PC-3 (cell line): ENCODE data around the gene KHNYN. TPM values are rescaled to one million over a fixed set of nuclear protein-coding genes. Genes with fewer than 3 reads are reported as not detected.

Experiments used
- ATAC-seq: fragments of 200-7000 bp; cut with Tn5 transposase; 2 replicates; pipeline ENCODE4 v1.9.1; 2020; ENCODE audit warnings: mild to moderate bottlenecking, moderate library complexity
- BruUV-seq: library from RNA; stranded (reverse); fragments of 400-500 nt; replicated peaks from 2 replicates; lab custom pipeline; 2021; lab: Mats Ljungman, UMichigan
- CTCF ChIA-PET: fragments of 300-600 bp; sonication (Branson Sonifier 250); formaldehyde crosslinking; loops from one replicate; lab custom pipeline; 2022; ENCODE audit warnings: antibody characterized with exemption; lab: Charles Lee
- POLR2A ChIA-PET: fragments of 300-600 bp; sonication (Branson Sonifier 250); formaldehyde crosslinking; loops from one replicate; lab custom pipeline; 2022; ENCODE audit warnings: antibody characterized with exemption; ENCODE audit not compliant: unreplicated experiment; lab: Charles Lee
- DNase-seq: peaks from one replicate; pipeline ENCODE4 v3.0.0-alpha.2; 2015
- H2AFZ ChIP-seq: fragments of 300-600 bp; sonication (generic); 2 replicates; pipeline ENCODE4 v1.6.0; 2016; ENCODE audit warnings: antibody characterized with exemption, low read length
- H3F3A ChIP-seq: fragments of 300-600 bp; sonication (generic); one replicate; pipeline ENCODE4 v1.6.0; 2017; ENCODE audit warnings: antibody characterized with exemption, low read length, control low read depth, mild to moderate bottlenecking; ENCODE audit not compliant: unreplicated experiment
- H3K27ac ChIP-seq: fragments of 300-600 bp; sonication (generic); 2 replicates; pipeline ENCODE4 v1.5.1; 2016; ENCODE audit warnings: mild to moderate bottlenecking, low read length
- H3K27me3 ChIP-seq: fragments of 300-600 bp; sonication (generic); 2 replicates; pipeline ENCODE4 v1.6.1; 2016; ENCODE audit warnings: low read length, mixed read lengths
- H3K36me3 ChIP-seq: fragments of 300-600 bp; sonication (generic); 2 replicates; pipeline ENCODE4 v1.6.1; 2016; ENCODE audit warnings: low read depth, mixed run types, low read length, mixed read lengths
- H3K4me1 ChIP-seq: fragments of 300-600 bp; sonication (generic); 2 replicates; pipeline ENCODE4 v1.5.1; 2016; ENCODE audit warnings: low read length; ENCODE audit not compliant: insufficient read depth
- H3K4me2 ChIP-seq: fragments of 300-600 bp; sonication (generic); 2 replicates; pipeline ENCODE4 v1.6.0; 2016; ENCODE audit warnings: low read length
- H3K4me3 ChIP-seq: fragments of 300-600 bp; sonication (generic); 2 replicates; pipeline ENCODE4 v1.5.1; 2016; ENCODE audit warnings: mild to moderate bottlenecking, low read length, mixed read lengths
- H3K79me2 ChIP-seq: fragments of 300-600 bp; sonication (generic); 2 replicates; pipeline ENCODE4 v1.6.1; 2017; ENCODE audit warnings: low read length, mixed read lengths
- H3K9ac ChIP-seq: fragments of 300-600 bp; sonication (generic); 2 replicates; pipeline ENCODE4 v1.6.0; 2016; ENCODE audit warnings: mild to moderate bottlenecking, low read length
- H3K9me2 ChIP-seq: fragments of 300-600 bp; sonication (generic); replicated peaks from 2 replicates; pipeline ENCODE4 v1.6.1; 2016; ENCODE audit warnings: mixed run types, low read length, mixed read lengths
- H3K9me3 ChIP-seq: fragments of 300-600 bp; sonication (generic); 2 replicates; pipeline ENCODE4 v1.6.1; 2016; ENCODE audit warnings: low read length, mixed read lengths
- H4K20me1 ChIP-seq: fragments of 300-600 bp; sonication (generic); 2 replicates; pipeline ENCODE4 v1.6.1; 2016; ENCODE audit warnings: low read length, mixed read lengths
- EZH2 ChIP-seq: fragments of 300-600 bp; sonication (generic); IDR thresholded peaks from one replicate; pipeline ENCODE4 v1.6.1; 2017; ENCODE audit warnings: antibody characterized with exemption, mild to moderate bottlenecking, low read length; ENCODE audit not compliant: unreplicated experiment
- EZH2phosphoT487 ChIP-seq: fragments of 300-600 bp; sonication (generic); IDR thresholded peaks from 2 replicates; pipeline ENCODE4 v1.6.1; 2018; ENCODE audit warnings: mild to moderate bottlenecking, antibody characterized with exemption, low read length, borderline replicate concordance
- intact Hi-C: fragments of 100-400 bp; cut with micrococcal nuclease; formaldehyde crosslinking; loops from 2 replicates; pipeline ENCODE4 v1.9.0; 2023
- total RNA-seq: library from RNA; depleted of rRNA; stranded (reverse); fragments of >200 nt; gene quantifications from 2 replicates; pipeline ENCODE4 v1.2.3, GENCODE V29; 2014
- TF ChIP-seq, protein P1 (sequence below): fragments of 300-600 bp; sonication (generic); conservative IDR thresholded peaks from 2 replicates; pipeline ENCODE4 v1.5.1; 2017; ENCODE audit warnings: antibody characterized with exemption, low read depth, mild to moderate bottlenecking, low read length

KHNYN gene
- total RNA-seq, 1 experiment from 2014 or later: 51.6 TPM

GRCh38 chr14:24438223-24439097 lies 8.7 kb downstream of the KHNYN start:
- no peak for DNase-seq
- ATAC-seq: no peak
- CTCF ChIA-PET: no interaction called here
- Histone ChIP-seq H3K4me2 (no peak overlapping the region), H3K9me3 (no peaks in the 10 kb centered on the region), H3K4me3 (no peak overlapping the region), H3K4me1 (peaks cover 20% of the 10 kb centered on the region), H3K36me3 (peaks cover 25% of the 10 kb centered on the region), H2AFZ (no peak overlapping the region), H3K9me2 (no peaks in the 10 kb centered on the region), H4K20me1 (no peaks in the 10 kb centered on the region), H3K9ac (no peak overlapping the region), H3K79me2 (peaks cover 26% of the 10 kb centered on the region), H3K27me3 (no peaks in the 10 kb centered on the region), H3K27ac (no peak overlapping the region), H3F3A (no peaks in the 10 kb centered on the region)
- intact Hi-C loops: no loop called here
- POLR2A ChIA-PET: interaction anchor here (0.6 kb wide), 1 partner anchor 107 kb away, joined by 5 read pairs; no protein-coding TSS in a partner anchor
- no peak for TF ChIP-seq EZH2
- no peak for TF ChIP-seq EZH2phosphoT487
- TF ChIP-seq, protein P1, sequence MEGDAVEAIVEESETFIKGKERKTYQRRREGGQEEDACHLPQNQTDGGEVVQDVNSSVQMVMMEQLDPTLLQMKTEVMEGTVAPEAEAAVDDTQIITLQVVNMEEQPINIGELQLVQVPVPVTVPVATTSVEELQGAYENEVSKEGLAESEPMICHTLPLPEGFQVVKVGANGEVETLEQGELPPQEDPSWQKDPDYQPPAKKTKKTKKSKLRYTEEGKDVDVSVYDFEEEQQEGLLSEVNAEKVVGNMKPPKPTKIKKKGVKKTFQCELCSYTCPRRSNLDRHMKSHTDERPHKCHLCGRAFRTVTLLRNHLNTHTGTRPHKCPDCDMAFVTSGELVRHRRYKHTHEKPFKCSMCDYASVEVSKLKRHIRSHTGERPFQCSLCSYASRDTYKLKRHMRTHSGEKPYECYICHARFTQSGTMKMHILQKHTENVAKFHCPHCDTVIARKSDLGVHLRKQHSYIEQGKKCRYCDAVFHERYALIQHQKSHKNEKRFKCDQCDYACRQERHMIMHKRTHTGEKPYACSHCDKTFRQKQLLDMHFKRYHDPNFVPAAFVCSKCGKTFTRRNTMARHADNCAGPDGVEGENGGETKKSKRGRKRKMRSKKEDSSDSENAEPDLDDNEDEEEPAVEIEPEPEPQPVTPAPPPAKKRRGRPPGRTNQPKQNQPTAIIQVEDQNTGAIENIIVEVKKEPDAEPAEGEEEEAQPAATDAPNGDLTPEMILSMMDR: no peak
- BruUV-seq: no TSS peak

GRCh38 chr14:24439257-24439656 lies 9.5 kb downstream of the KHNYN start:
- Histone ChIP-seq H3K9ac (no peak overlapping the region), H3K9me3 (no peaks in the 10 kb centered on the region), H3K4me3 (no peak overlapping the region), H3K4me2 (no peak overlapping the region), H3F3A (no peaks in the 10 kb centered on the region), H3K9me2 (no peaks in the 10 kb centered on the region), H3K27ac (no peak overlapping the region), H3K27me3 (no peaks in the 10 kb centered on the region), H3K4me1 (peaks cover 18% of the 10 kb centered on the region), H2AFZ (no peak overlapping the region), H3K36me3 (peaks cover 18% of the 10 kb centered on the region; the same call in 1 of the 2 replicates), H3K79me2 (peaks cover 28% of the 10 kb centered on the region), H4K20me1 (no peaks in the 10 kb centered on the region)
- CTCF ChIA-PET: no interaction called here
- POLR2A ChIA-PET: no interaction called here
- TF ChIP-seq EZH2phosphoT487: no peak
- TF ChIP-seq EZH2: no peak
- TF ChIP-seq, protein P1: no peak
- no TSS peak for BruUV-seq
- intact Hi-C loops: no loop called here
- DNase-seq (no peak), ATAC-seq (no peak)
